Activated T-cell treated with anti-CD3 and anti-CD28 coated beads, Interleukin-2, amount 50 U/mL, for 1 hour (primary cell): ENCODE results near the gene LRRC8A.
"Not testable (repeated sequence)": the region's sequence is repeated elsewhere in the genome, so short reads cannot be mapped to it uniquely, and the experiment has no call there.

ENCODE experiments used
- DNase-seq: peaks from one replicate; pipeline ENCODE4 v3.0.0-alpha.2; 2020

Gene LRRC8A

DNA sequence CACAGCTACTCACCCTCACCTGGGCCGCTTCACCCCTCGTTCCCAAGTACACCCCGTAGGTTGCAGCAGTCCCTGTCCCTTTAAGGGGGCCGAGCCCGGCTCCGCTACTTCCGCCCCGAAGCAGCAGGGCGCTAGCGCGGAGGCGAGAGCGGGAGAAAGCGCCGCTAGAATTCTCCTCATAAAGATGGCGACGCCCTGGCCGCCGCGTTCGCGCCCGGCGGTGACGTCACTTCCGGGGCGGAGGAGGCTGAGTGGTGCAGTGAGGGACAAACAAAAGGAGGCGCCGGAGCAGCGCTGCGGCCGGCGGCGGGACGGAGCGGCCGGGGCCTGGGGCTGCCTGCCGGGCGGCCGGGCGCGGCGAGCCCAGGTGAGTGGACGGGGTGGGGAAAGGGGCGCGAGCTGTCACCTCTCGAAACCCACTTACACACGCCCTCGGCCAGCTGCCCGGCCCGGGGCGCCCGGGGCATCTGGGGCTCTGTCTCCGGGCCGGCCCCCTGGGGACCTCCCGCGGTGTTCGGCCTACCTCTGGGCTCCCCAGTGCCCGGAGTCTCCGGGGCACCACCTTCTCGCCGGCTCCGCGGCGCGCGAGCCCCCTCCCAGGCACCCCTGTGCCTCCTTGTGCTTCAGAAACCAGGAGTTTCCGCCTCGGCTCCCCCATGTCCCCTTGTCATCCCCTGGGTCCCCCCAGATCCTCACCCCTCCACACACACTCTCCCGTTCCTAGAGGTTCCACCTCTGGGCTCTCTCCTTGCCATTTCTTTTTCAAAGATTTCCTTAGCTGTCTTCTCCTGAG is at the start of gene LRRC8A, which contains the start of gene KYAT1:
LRRC8A (plus strand) TSS at position 250 of the 793 bp plus-strand sequence. CDS start 25,032 bp downstream, outside the sequence.
KYAT1 (minus strand) TSS at position 67 of the 793 bp plus-strand sequence. CDS start 36,545 bp downstream, outside the sequence.
- DNase-seq, result peak; percentile 99

DNA sequence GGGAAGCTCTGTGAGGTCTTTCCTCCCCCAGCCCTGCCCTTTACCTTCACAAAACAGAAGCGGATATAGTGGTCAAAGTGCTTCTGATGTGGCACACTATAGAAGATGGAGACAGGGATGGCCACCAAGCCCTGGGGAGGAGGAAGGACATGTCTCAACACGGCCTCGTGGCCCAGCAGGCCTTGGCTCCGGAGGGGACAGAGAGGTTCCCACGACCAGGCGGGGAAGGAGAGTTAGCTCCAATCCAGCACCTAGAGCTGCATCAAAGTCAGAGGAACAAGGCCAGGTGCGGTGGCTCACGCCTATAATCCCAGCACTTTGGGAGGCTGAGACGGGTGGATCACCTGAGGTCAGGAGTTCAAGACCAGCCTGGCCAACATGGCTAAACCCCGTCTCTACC is 48.2 kb upstream of the LRRC8A start:
- no peak for DNase-seq

DNA sequence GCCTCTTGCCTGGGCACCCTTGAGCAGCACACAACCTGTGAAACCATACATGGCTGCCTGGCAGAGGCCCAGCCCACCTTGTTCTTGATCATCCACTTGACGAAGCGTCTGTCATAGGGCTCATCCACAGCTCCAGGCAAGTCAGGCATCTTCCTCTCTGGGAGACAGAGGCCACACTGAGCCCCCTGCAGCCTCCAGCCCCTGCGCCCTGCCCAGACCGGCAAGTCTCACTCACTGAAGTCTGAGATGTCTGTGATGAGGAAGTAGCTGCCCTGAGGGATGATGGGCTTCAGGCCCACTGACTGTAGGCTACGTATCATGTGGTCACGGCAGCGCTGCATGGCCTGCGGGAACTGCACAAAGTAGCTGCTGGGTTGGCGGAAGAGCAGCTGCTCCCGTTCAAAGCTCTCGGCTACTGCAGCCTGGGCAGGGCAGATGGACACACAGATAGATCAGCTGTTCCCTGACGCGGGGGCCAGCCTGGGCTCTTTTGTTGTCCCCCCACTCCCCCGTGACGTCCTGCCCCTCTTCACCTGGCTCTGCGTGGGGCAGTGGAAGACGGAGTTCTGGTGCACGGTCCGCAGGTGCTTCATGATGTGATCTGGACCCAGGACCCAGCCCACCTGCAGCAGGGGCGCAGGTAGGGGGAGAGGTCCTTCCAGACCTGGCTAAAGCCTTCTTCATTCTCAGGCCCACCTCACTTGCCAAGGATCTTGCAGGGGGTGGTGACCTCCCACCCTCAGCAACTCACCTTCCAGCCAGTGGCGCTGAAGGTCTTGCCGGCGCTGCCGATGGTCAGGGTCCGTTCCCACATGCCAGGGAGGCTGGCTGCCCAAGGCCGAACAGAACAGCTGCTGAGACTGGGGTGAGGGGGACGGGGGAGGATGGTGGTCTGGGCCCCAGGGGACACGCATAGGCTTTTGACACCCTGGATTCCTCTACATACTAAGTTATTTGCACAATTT is 46.4 kb upstream of the LRRC8A start:
- DNase-seq, result no peak

DNA sequence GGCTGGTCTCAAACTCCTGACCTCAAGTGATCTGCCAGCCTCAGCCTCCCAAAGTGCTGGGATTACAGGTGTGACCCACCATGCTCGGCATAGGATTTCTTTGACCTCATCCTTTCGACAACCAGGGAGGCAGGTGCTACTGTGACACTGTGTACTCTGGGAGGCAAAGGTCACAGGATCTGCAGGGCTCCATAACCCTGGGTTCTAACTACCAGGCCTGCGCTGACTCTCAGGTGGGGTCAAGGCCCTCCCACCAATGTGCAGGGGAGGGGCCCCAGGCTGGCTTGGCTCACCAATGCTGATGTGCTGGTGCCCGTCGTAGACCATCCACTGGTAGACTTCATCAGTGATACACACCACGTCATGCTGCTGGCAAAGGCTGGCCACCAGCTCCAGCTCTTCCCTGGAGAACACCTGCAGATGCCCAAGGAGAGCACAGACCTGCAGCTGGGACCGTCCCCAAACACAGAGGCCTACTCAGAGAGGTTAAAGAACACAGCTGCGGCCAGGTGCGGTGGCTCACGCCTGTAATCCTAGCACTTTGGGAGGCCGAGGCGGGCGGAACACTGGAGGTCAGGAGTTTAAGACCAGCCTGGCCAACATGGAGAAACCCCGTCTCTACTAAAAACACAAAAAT is 45.3 kb upstream of the LRRC8A start:
- DNase-seq, result no peak

DNA sequence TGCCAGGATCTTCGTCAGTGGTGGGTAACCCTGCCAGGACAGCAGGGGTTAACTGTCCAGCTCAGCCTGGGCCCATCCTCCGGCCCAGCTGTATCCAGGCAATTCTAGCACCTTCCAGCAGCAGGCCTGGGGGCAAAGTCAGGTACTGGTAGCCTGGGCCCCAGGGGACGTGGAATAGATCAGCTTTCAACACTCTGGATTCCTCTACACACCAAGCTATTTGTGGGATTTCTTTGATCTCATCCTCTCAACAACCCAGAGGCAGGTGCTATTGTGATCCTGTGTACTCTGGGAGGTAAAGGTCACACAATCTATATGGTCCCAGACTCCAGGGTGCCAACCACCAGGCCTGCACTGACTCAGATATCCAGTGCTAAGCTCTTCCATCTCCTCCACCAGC is 43.6 kb upstream of the LRRC8A start:
- no peak for DNase-seq

DNA sequence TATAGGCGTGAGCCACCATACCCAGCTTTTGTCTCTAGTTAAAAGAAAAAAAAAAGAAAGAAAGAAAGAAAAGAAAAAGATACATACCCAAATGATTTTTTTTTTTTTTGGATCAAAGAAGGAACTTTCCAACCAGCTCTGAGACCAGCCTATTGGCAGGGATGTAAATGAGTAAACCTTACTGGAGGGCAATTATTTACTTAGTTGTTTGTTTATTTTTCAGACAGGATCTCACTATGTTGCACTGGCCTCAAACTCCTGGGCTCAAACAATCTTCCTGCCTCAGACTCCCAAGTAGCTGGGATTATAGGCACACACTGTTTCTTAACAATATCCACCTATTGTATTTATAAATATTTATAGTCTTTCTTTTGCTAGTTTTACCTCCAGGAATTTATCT is 41.4 kb upstream of the LRRC8A start:
- no peak for DNase-seq

DNA sequence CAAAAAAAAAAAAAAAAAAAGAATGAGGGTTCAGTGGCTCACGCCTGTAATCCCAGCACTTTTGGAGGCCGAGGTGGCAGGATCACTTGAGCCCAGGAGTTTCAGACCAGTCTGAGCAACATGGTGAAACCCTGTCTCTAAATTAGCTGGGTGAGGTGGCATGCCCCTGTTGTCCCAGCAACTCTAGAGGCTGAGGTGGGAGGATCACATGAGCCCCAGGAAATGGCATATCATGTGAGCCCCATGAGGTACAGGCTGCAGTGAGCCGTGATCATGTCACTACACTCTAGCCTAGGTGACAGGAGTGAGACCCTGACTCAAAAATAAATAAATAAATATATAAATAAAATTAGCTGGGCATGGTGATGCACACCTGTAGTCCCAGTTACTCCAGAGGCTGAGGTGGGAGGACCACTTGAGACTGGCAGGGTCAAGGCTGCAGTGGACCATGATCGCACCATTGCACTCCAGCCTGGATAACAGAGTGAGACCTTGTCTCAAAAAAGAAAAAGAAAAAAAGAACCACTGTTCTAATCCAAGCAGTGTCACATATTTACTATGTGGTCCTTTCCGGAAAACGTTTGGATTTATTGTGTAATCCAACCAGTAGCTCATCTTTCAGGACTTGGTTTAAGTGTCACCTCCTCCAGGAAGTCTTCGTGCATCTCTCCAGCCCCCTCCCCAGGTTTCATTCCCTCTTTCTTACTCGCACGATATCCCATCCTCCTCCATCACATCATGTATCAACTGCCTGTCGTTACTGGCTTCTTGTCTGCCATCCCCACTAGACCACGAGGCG is 40.0 kb upstream of the LRRC8A start:
- DNase-seq, result no peak

DNA sequence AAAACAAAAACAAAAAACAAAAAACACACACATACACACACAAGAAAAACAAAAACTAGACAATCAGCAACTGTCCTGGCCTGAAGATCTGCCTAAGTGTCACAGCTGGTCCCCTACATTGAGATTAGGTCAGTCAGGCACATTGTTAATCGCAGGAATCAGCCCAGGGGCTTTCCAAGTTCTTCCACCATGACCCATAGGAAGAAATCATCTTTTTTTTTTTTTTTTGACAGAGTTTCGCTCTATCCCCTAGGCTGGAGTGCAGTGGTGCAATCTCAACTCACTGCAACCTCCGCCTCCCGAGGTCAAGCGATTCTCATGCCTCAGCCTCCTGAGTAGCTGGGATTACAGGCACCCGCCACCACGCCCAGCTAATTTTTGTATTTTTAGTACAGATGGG is 38.8 kb upstream of the LRRC8A start:
- DNase-seq, result not testable (repeated sequence)

DNA sequence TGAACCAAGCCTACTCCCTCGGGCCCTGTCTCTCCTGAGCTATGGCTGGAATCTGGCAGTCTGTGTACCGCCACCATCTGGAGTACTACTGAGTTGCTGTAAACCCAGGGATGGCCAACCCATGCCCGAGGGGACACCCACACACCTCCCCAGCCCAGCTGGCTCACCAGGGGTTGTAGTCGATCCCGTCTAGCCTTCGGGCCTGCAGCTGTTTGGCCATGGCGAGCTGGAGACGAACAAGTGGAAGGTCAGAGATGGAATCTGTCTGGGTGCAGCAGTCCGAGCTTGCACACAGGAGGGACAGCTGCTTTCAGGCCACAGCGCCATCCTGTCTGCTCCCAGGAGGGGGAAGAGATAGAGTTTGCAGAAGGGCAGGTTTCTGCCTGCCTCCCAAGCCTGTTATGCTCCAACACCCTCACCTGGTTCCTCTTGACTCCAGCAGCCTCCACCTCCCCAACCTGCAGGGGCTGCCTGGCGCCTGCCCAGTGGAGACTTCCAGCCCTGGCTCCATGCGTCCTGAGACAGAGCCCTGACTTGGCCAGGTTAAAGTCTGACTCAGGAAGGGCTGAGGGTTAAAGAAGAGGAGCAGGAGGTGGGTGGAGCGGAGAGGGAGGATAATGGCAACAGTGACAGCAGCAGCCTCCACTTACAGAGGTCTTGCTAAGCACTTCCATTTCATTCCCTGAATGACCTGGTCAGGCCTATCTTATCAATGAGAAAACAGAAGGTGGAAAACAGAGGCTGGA is 36.6 kb upstream of the LRRC8A start:
- no peak for DNase-seq

DNA sequence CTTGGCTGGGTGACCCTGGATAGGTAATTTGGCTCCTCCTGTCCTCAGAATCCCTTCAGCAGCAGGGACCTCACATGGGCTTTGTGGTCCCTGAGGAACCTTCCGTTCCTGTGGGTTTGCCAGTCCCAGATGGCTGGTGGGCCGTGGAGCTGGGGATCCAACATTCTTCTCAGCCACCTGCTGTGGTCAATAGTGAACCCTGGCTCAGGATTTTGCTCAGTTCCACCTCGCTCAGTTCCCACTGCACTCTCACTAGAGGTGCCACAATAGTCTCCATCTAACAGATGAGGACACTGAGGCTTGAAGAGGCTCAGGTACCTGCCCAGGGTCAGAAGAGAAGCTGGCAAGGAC is 35.3 kb upstream of the LRRC8A start:
- no peak for DNase-seq

DNA sequence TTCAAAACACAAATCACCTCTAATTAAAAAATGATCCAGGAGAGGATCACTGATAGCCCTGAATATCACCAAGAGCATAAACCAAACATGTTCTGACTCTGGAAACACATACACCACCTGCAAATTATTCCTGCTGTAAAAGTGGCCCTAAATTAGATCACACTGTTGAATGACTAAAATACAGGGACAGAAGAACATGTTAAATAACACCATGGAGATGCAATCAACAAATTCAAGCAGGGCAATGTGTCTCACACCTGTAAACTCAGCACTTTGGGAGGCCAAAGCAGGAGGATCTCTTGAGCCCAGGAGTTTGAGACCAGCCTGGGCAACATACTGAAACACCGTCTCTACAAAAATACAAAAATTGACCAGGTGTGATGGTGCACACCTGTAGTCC is 34.1 kb upstream of the LRRC8A start:
- DNase-seq, result no peak

DNA sequence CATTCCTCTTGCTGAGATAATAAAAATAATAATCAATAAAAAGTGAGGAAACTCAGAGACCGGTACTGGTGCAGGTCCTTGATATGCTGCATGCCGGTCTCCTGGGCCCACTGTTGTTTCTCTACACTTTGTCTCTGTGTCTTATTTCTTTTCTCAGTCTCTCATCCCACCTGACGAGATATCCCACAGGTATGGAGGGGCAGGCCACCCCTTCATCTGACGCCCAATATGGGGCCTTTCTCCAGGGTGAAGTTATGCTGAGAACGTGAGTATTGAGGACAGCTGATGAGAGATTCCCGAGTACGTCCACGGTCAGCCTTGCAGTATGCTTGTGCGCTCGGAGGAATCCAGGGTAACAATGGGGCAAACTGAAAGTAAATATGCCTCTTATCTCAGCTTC is 30.9 kb upstream of the LRRC8A start:
- DNase-seq, result not testable (repeated sequence)

DNA sequence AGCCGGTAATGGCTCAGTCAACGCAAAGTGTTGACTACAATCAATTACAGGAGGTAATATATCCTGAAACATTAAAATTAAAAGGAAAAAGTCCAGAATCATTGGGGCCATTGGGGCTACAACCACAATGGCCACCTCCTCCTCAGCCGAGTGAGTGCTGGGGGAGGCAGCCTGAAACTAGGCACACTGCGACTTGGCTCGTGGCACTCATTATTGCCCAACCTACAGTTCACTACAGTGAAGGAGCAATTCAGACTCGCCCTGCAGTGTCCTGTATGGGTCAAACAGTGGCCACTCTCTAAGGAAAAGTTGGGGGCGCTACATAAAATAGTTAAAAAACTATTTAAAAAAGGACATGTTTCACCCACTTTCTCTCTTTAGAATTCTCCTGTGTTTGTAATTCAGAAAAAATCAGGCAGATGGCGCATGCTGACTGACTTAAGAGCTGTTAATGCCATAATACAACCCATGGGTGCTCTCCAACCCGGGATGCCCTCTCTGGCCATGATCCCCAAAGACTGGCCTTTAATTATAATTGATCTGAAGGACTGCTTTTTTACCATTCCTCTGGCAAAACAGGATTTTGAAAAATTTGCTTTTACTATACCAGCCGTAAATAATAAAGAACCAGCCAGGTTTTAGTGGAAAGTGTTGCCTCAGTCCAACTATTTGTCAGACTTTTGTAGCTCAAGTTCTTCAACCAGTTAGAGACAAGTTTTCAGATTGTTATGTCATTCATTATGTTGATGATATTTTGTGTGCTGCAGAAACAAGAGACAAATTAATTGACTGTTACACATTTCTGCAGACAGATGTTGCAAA is 29.9 kb upstream of the LRRC8A start:
- not testable (repeated sequence) for DNase-seq

DNA sequence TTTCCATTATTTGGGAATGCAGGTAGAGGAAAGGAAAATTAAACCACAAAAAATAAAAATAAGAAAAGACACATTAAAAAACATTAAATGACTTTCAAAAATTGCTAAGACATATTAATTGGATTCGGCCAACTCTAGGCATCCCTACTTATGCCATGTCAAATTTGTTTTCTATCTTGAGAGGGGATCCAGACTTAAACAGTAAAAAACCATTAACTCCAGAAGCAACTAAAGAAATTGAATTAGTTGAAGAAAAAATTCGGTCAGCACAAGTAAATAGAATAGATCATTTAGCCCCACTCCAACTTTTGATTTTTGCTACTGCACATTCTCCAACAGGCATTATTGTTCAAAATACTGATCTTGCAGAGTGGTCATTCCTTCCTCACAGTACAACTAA is 29.3 kb upstream of the LRRC8A start:
- not testable (repeated sequence) for DNase-seq

DNA sequence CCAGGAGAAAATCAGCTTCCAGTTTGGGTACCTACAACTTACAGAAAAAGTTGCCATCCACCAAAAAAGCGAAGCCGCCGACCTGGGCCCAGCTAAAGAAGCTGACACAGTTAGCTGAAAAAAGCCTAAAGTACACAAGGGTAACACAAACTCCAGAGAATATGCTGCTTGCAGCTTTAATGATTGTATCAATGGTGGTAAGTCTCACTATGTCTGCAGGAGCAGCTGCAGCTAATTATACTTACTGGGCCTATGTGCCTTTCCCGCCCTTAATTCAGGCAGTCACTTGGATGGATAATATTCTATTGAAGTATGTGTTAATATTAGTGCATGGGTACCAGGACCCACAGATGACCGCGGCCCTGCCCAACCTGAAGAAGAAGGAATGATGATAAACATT is 27.5 kb upstream of the LRRC8A start:
- not testable (repeated sequence) for DNase-seq

DNA sequence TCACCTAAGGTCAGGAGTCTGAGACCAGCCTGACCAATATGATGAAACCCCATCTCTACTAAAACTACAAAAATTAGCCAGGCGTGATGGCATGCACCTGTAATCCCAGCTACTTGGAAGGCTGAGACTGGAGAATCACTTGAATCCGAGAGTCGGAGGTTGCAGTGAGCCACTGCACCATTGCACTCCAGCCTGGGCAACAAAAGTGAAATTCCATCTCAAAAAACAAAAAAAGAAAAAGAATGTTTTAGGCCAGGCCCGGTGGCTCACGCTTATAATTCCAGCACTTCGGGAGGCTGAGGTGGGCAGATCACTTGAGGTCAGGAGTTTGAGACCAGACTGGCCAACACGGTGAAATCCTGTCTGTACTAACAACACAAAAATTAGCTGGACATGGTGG is 23.5 kb upstream of the LRRC8A start:
- DNase-seq, result not testable (repeated sequence)

DNA sequence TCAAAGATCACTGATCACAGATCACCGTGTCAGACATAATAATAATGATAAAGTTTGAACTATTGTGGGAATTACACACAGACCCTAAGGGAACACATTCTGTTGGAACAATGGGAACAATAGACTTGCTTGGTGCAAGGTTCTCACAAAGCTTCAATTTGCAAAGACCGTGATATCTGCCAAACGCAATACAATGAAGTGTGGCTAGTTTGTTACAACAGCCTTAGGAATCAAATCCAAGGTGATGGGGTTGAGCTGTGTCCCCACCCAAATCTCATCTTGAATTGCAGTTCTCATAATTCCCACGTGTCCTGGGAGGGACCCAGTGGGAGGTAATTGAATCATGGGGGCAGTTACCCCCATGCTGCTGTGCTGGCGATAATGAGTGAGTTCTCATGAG is 21.0 kb upstream of the LRRC8A start:
- no peak for DNase-seq

DNA sequence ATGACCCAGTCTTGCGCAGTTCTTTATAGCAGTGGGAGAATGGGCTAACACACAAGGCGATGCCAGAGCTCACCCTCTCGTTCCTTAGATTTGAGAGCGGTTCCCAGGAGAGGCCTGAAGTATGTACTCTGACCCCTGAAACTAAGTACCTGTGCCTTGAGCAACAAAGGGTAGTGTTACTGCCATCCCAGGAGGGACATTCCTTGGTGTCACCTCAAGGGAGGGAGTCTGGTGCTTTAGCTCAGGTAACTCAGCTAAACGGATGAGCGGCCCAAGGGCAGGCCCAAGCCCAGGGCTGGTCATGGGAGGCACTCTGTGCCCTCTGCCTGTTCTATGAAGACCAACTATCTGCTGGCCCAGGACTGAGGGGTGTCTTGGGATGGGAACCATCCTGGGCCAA is 20.4 kb upstream of the LRRC8A start:
- no peak for DNase-seq

DNA sequence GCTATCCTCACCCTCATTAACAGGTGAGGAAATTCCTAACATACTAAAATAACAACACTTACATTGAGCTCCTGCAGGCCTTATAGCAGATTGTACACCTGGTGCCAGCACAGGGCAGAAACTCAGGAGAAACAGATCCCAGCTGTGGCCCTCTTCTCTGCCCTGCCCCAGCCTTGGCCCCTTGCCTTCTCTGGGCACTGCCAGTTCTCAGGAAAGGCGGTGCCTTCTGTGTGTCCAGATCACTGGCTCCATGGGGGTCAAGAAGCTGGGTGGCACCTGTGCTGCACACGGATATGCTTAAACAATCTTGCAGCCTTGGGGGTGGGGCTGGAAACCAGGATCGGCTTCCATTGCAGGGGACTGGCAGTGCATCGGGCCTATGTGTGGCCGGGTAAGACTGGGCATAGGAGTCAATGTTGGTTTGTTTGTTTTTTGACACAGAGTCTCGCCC is 19.5 kb upstream of the LRRC8A start:
- no peak for DNase-seq

DNA sequence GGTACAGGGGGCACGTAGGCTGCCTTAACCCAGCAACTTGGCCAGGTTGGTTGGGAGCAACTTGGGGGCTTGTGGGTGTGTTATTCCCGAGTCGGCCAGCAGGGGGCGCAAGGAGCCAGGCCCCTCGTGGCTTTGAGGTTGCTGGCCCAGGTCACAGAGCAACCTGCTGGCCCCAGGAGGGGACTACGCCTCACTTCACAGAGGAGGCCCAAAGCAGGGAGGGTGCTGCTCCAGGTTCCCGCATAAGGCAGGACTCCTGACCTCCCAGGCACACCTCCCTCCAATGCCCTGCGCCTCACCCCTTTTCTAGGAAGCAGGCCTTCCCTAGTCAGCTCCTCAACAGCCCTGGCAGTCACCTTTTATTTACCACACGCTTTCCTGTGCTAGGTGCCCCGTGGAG is 18.3 kb upstream of the LRRC8A start:
- peak; percentile 88 for DNase-seq
